H9 (cell line): Measurements from ENCODE around the gene TDRKH. TPM values are rescaled to one million over a fixed set of nuclear protein-coding genes. Genes with fewer than 3 reads are reported as not detected.
A peak's percentile ranks its signal among the peaks of the same experiment; 100 is the strongest.

Experiments used
- DNase-seq: peaks from one replicate; pipeline ENCODE4 v3.0.0-alpha.2; 2017
- H2AFZ ChIP-seq: one replicate; pipeline ENCODE4 v1.6.1; 2013; ENCODE audit warnings: mild to moderate bottlenecking, low read length, control low read depth, moderate library complexity
- H2AK5ac ChIP-seq: 2 replicates; pipeline ENCODE4 v1.6.1; 2013; ENCODE audit warnings: low read length, control low read depth, mixed read lengths; ENCODE audit not compliant: insufficient read length
- H2BK120ac ChIP-seq: one replicate; pipeline ENCODE4 v1.6.1; 2013; ENCODE audit warnings: low read depth, mild to moderate bottlenecking, low read length, control low read depth, inconsistent platforms; ENCODE audit not compliant: poor library complexity, severe bottlenecking
- H2BK12ac ChIP-seq: 2 replicates; pipeline ENCODE4 v1.6.1; 2013; ENCODE audit warnings: low read length, control low read depth, mixed read lengths, low read depth; ENCODE audit not compliant: insufficient read length
- H2BK15ac ChIP-seq: 2 replicates; pipeline ENCODE4 v1.6.1; 2013; ENCODE audit warnings: low read depth, low read length, control low read depth
- H2BK20ac ChIP-seq: one replicate; pipeline ENCODE4 v1.6.1; 2013; ENCODE audit warnings: low read depth, mild to moderate bottlenecking, low read length, control low read depth, inconsistent platforms; ENCODE audit not compliant: poor library complexity, severe bottlenecking
- H2BK5ac ChIP-seq: 2 replicates; pipeline ENCODE4 v1.6.1; 2013; ENCODE audit warnings: low read length, control low read depth, mixed read lengths; ENCODE audit not compliant: insufficient read length
- H3K14ac ChIP-seq: 2 replicates; pipeline ENCODE4 v1.6.1; 2013; ENCODE audit warnings: low read length, control low read depth; ENCODE audit not compliant: insufficient read depth
- H3K18ac ChIP-seq: 2 replicates; pipeline ENCODE4 v1.6.1; 2013; ENCODE audit warnings: low read depth, mild to moderate bottlenecking, mixed read lengths, low read length, control low read depth; ENCODE audit not compliant: insufficient read length
- H3K23ac ChIP-seq: 2 replicates; pipeline ENCODE4 v1.6.1; 2013; ENCODE audit warnings: low read length, control low read depth, mixed read lengths, low read depth; ENCODE audit not compliant: insufficient read length
- H3K23me2 ChIP-seq: 2 replicates; pipeline ENCODE4 v1.6.1; 2013; ENCODE audit warnings: low read depth, mild to moderate bottlenecking, mixed read lengths, low read length, control low read depth; ENCODE audit not compliant: insufficient read length, poor library complexity, severe bottlenecking
- H3K27ac ChIP-seq: 2 replicates; pipeline ENCODE4 v1.5.1; 2013; ENCODE audit warnings: low read length, control low read depth, mixed read lengths, low read depth; ENCODE audit not compliant: insufficient read length
- H3K27me3 ChIP-seq: 2 replicates; pipeline ENCODE4 v1.6.1; 2013; ENCODE audit warnings: low read length, control low read depth, inconsistent platforms; ENCODE audit not compliant: insufficient read depth
- H3K4ac ChIP-seq: 2 replicates; pipeline ENCODE4 v1.6.1; 2013; ENCODE audit warnings: low read depth, mild to moderate bottlenecking, control low read depth, inconsistent platforms, low read length, moderate library complexity
- H3K4me1 ChIP-seq: 2 replicates; pipeline ENCODE4 v1.6.1; 2013; ENCODE audit warnings: low read length, control low read depth, inconsistent platforms; ENCODE audit not compliant: insufficient read depth
- H3K4me2 ChIP-seq: 2 replicates; pipeline ENCODE4 v1.6.1; 2013; ENCODE audit warnings: low read length, control low read depth, mixed read lengths; ENCODE audit not compliant: insufficient read length, insufficient read depth
- H3K56ac ChIP-seq: 2 replicates; pipeline ENCODE4 v1.6.1; 2013; ENCODE audit warnings: low read depth, mild to moderate bottlenecking, mixed read lengths, low read length, control low read depth; ENCODE audit not compliant: insufficient read length
- H3K79me1 ChIP-seq: 2 replicates; pipeline ENCODE4 v1.6.1; 2013; ENCODE audit warnings: low read depth, mild to moderate bottlenecking, moderate library complexity, low read length, control low read depth, inconsistent platforms; ENCODE audit not compliant: insufficient read depth, poor library complexity, severe bottlenecking
- H3K79me2 ChIP-seq: 2 replicates; pipeline ENCODE4 v1.6.1; 2013; ENCODE audit warnings: low read length, control low read depth, inconsistent platforms; ENCODE audit not compliant: insufficient read depth
- H3K9ac ChIP-seq: 2 replicates; pipeline ENCODE4 v1.6.1; 2013; ENCODE audit warnings: low read length, control low read depth, mixed read lengths; ENCODE audit not compliant: insufficient read length; ENCODE audit errors: extremely low read depth
- H3K9me3 ChIP-seq: one replicate; pipeline ENCODE4 v1.6.1; 2013; ENCODE audit warnings: low read depth, low read length, inconsistent platforms; ENCODE audit not compliant: control insufficient read depth
- H3T11ph ChIP-seq: one replicate; pipeline ENCODE4 v1.6.1; 2013; ENCODE audit warnings: mild to moderate bottlenecking, low read length, control low read depth, inconsistent platforms
- H4K20me1 ChIP-seq: one replicate; pipeline ENCODE4 v1.6.1; 2013; ENCODE audit not compliant: control insufficient read depth, insufficient read length, insufficient read depth
- H4K5ac ChIP-seq: 2 replicates; pipeline ENCODE4 v1.6.1; 2013; ENCODE audit warnings: low read depth, mild to moderate bottlenecking, mixed read lengths, low read length, control low read depth; ENCODE audit not compliant: insufficient read length
- H4K8ac ChIP-seq: replicated peaks from 2 replicates; pipeline ENCODE4 v1.6.1; 2013; ENCODE audit warnings: low read length, control low read depth, mixed read lengths, low read depth; ENCODE audit not compliant: insufficient read length
- H4K91ac ChIP-seq: 2 replicates; pipeline ENCODE4 v1.6.1; 2013; ENCODE audit warnings: low read depth, mild to moderate bottlenecking, moderate library complexity, mixed read lengths, low read length, control low read depth; ENCODE audit not compliant: insufficient read length
- H3K27ac Mint-ChIP-seq, 3 experiments: 2 replicates in 2 of 3; 3 replicates in 1 of 3; pipeline ENCODE4 v1.8.0; 2020 to 2021; ENCODE audit warnings: mixed read lengths in 3 of 3, mild to moderate bottlenecking in 1 of 3, moderate library complexity in 1 of 3
- H3K27me3 Mint-ChIP-seq: 2 replicates; pipeline ENCODE4 v1.8.0; 2021; ENCODE audit warnings: low read depth, mild to moderate bottlenecking, moderate library complexity, mixed read lengths
- H3K36me3 Mint-ChIP-seq, 3 experiments: 2 replicates in 2 of 3; 3 replicates in 1 of 3; pipeline ENCODE4 v1.8.0; 2020 to 2021; ENCODE audit warnings: low read depth in 3 of 3, mixed read lengths in 3 of 3; ENCODE audit not compliant: insufficient read depth in 1 of 3
- H3K4me1 Mint-ChIP-seq, 2 experiments: 2 replicates each; pipeline ENCODE4 v1.8.0; 2020; ENCODE audit warnings: mixed read lengths in 2 of 2
- H3K4me3 Mint-ChIP-seq, 2 experiments: 2 replicates in 1 of 2; 3 replicates in 1 of 2; pipeline ENCODE4 v1.8.0; 2020 to 2021; ENCODE audit warnings: mild to moderate bottlenecking in 2 of 2, mixed read lengths in 2 of 2, moderate library complexity in 1 of 2
- H3K9me3 Mint-ChIP-seq, 2 experiments: 2 replicates in 1 of 2; 3 replicates in 1 of 2; pipeline ENCODE4 v1.8.0; 2020; ENCODE audit warnings: mild to moderate bottlenecking in 2 of 2, mixed read lengths in 2 of 2, moderate library complexity in 1 of 2
- total RNA-seq: library from RNA; stranded (reverse); gene quantifications from 2 replicates; pipeline ENCODE4 v1.2.1, GENCODE V29; 2021
- TF ChIP-seq, protein P1 (sequence below): fragments of 200-600 bp; sonication (generic); conservative IDR thresholded peaks from 3 replicates; pipeline ENCODE4 v1.8.0; 2021; ENCODE audit warnings: antibody characterized with exemption, mild to moderate bottlenecking

TDRKH gene
- total RNA-seq, 1 experiment from 2014 or later = 24.0 TPM

DNA sequence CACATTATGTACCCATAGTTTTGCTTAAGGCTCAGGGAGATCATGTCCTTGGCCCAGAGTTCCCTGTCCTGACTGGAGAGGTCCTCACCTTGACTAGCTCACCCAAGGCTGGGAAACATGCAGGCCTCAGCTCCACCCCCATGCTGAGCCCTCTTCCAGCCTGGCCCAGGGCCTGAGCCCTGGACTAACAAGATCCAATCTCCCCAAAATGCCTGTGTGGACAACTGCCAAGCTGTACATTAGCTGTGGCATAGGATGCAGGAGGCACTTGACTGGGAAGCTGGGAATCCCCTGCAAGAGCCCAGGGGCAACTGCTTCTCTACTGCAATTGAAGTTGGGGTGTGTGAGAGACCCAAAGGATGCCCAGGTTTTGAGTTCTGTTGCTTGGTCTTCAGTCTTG, 12.9 kb upstream of the TDRKH start:
- Histone ChIP-seq H3K4ac (no peak overlapping the region), H3K4me1 (no peaks in the 10 kb centered on the region), H3K23me2 (no peaks in the 10 kb centered on the region), H3K9ac (no peak overlapping the region), H2BK12ac (no peak overlapping the region), H2BK15ac (no peak overlapping the region), H4K8ac (no peak overlapping the region), H3K79me1 (no peaks in the 10 kb centered on the region), H2BK5ac (no peak overlapping the region), H3T11ph (no peak overlapping the region), H2BK20ac (no peak overlapping the region), H3K9me3 (no peaks in the 10 kb centered on the region), H3K27me3 (0 out of 2 replicates have a peak, but pooled peaks cover 2% of the 10 kb centered on the region), H3K23ac (no peak overlapping the region), H3K27ac (no peak overlapping the region), H3K79me2 (no peaks in the 10 kb centered on the region), H2AK5ac (no peak overlapping the region), H3K56ac (no peak overlapping the region), H2BK120ac (no peak overlapping the region), H3K4me2 (no peak overlapping the region), H3K18ac (no peak overlapping the region), H4K91ac (no peak overlapping the region), H3K14ac (no peak overlapping the region; the same call in 1 of the 2 replicates), H4K20me1 (no peaks in the 10 kb centered on the region), H2AFZ (no peak overlapping the region), H4K5ac (no peak overlapping the region)
- no peaks in the 10 kb centered on the region for H3K9me3 Mint-ChIP-seq
- H3K27ac Mint-ChIP-seq = peak overlapping the region in 2 of 3 experiments; percentile 23 to 62; a peak in 1 of 7 replicates
- H3K4me1 Mint-ChIP-seq = peaks cover 3 to 16% of the 10 kb centered on the region in 2 experiments; a peak in 3 of 4 replicates
- no peak overlapping the region for H3K4me3 Mint-ChIP-seq
- H3K27me3 Mint-ChIP-seq = peaks cover 11% of the 10 kb centered on the region
- no peak for DNase-seq
- TF ChIP-seq, protein P1, sequence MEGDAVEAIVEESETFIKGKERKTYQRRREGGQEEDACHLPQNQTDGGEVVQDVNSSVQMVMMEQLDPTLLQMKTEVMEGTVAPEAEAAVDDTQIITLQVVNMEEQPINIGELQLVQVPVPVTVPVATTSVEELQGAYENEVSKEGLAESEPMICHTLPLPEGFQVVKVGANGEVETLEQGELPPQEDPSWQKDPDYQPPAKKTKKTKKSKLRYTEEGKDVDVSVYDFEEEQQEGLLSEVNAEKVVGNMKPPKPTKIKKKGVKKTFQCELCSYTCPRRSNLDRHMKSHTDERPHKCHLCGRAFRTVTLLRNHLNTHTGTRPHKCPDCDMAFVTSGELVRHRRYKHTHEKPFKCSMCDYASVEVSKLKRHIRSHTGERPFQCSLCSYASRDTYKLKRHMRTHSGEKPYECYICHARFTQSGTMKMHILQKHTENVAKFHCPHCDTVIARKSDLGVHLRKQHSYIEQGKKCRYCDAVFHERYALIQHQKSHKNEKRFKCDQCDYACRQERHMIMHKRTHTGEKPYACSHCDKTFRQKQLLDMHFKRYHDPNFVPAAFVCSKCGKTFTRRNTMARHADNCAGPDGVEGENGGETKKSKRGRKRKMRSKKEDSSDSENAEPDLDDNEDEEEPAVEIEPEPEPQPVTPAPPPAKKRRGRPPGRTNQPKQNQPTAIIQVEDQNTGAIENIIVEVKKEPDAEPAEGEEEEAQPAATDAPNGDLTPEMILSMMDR = no peak
- H3K36me3 Mint-ChIP-seq = no peaks in the 10 kb centered on the region
